ENCODE data around the gene SGPP1.

DNA sequence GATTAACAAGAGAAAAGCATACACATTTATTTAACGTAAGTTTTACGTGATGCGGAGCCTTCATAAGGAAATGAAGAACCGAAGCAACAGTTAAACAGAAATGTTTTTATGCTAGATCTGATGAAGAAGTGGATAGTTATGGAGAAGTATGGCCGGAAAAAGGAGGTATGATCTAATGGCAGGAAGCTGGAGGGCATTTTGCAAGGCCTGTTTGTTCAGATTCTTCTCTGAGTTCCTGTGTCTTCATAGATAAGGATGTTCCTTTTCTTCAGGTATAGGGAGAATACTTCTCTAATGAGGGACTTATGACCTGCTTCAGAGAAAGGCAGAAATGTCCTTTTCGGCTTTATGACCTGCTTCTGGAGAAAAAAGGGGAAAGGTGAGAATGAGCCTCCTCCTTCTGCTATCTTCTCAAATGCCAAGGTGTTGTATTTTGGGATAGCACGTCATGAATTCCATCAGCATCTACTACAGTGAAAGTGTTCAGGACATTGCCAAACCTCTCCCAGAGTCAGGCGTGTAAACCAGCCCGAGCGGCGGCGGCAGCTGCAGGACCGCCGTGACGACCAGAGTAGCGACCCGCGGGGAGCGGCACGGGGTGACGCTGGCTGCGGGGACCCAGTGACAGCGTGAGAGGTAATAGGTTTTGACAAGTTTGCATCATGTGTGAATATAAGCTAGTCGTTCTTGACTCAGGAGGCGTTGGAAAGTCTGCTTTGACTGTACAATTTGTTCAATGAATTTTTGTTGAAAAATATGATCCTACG is 33.7 kb upstream of the SGPP1 start:
- TF ChIP-seq, protein P1, sequence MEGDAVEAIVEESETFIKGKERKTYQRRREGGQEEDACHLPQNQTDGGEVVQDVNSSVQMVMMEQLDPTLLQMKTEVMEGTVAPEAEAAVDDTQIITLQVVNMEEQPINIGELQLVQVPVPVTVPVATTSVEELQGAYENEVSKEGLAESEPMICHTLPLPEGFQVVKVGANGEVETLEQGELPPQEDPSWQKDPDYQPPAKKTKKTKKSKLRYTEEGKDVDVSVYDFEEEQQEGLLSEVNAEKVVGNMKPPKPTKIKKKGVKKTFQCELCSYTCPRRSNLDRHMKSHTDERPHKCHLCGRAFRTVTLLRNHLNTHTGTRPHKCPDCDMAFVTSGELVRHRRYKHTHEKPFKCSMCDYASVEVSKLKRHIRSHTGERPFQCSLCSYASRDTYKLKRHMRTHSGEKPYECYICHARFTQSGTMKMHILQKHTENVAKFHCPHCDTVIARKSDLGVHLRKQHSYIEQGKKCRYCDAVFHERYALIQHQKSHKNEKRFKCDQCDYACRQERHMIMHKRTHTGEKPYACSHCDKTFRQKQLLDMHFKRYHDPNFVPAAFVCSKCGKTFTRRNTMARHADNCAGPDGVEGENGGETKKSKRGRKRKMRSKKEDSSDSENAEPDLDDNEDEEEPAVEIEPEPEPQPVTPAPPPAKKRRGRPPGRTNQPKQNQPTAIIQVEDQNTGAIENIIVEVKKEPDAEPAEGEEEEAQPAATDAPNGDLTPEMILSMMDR (IDR thresholded peaks at IDR 0.05): no peak
- no peak for TF ChIP-seq POLR2A (IDR thresholded peaks at IDR 0.05)
